ENCODE results near the gene SNPH.

SNPH gene

GRCh38 chr20:1281279-1282057 lies 15.4 kb downstream of the SNPH start:
- no peak overlapping the region for H3K4me3 ChIP-seq (ENCODE audit: low read depth, low read length)
- no peak for TF ChIP-seq MAX (IDR thresholded peaks at IDR 0.05; ENCODE audit: low read depth, low read length)
- TF ChIP-seq CTCF (IDR thresholded peaks at IDR 0.05; ENCODE audit: low read depth, low read length), result no peak
- TF ChIP-seq POLR2A (IDR thresholded peaks at IDR 0.05; ENCODE audit: extremely low read depth, insufficient read length), result no peak
- TF ChIP-seq MYC (IDR thresholded peaks at IDR 0.05; ENCODE audit: low read depth, low read length), result no peak
- DNase-seq (ENCODE audit: low read depth), result no peak

GRCh38 chr20:1282966-1283365 lies 16.9 kb downstream of the SNPH start:
- no peak for DNase-seq (ENCODE audit: low read depth)
- H3K4me3 ChIP-seq (ENCODE audit: low read depth, low read length), result no peak overlapping the region
- TF ChIP-seq CTCF (IDR thresholded peaks at IDR 0.05; ENCODE audit: low read depth, low read length) (no peak), POLR2A (IDR thresholded peaks at IDR 0.05; ENCODE audit: extremely low read depth, insufficient read length) (no peak), MAX (IDR thresholded peaks at IDR 0.05; ENCODE audit: low read depth, low read length) (no peak), MYC (IDR thresholded peaks at IDR 0.05; ENCODE audit: low read depth, low read length) (no peak)

- no peak for DNase-seq (ENCODE audit: low read depth)
- TF ChIP-seq MAX (IDR thresholded peaks at IDR 0.05; ENCODE audit: low read depth, low read length) (no peak), CTCF (IDR thresholded peaks at IDR 0.05; ENCODE audit: low read depth, low read length) (no peak), MYC (IDR thresholded peaks at IDR 0.05; ENCODE audit: low read depth, low read length) (no peak), POLR2A (IDR thresholded peaks at IDR 0.05; ENCODE audit: extremely low read depth, insufficient read length) (no peak)
- H3K4me3 ChIP-seq (ENCODE audit: low read depth, low read length), result no peak overlapping the region
Observed at GRCh38 chr20:1283522-1284510, 17.7 kb downstream of the SNPH start.

- H3K4me3 ChIP-seq (ENCODE audit: low read depth, low read length), result no peak overlapping the region
- no peak for DNase-seq (ENCODE audit: low read depth)
- TF ChIP-seq MYC (IDR thresholded peaks at IDR 0.05; ENCODE audit: low read depth, low read length), result no peak
- no peak for TF ChIP-seq CTCF (IDR thresholded peaks at IDR 0.05; ENCODE audit: low read depth, low read length)
- TF ChIP-seq MAX (IDR thresholded peaks at IDR 0.05; ENCODE audit: low read depth, low read length), result no peak
- TF ChIP-seq POLR2A (IDR thresholded peaks at IDR 0.05; ENCODE audit: extremely low read depth, insufficient read length), result no peak
Observed at GRCh38 chr20:1286267-1287024, 20.4 kb downstream of the SNPH start.

GRCh38 chr20:1287306-1287705 lies 21.2 kb downstream of the SNPH start:
- DNase-seq (ENCODE audit: low read depth), result no peak
- no peak overlapping the region for H3K4me3 ChIP-seq (ENCODE audit: low read depth, low read length)
- no peak for TF ChIP-seq POLR2A (IDR thresholded peaks at IDR 0.05; ENCODE audit: extremely low read depth, insufficient read length)
- no peak for TF ChIP-seq MAX (IDR thresholded peaks at IDR 0.05; ENCODE audit: low read depth, low read length)
- TF ChIP-seq MYC (IDR thresholded peaks at IDR 0.05; ENCODE audit: low read depth, low read length), result no peak
- no peak for TF ChIP-seq CTCF (IDR thresholded peaks at IDR 0.05; ENCODE audit: low read depth, low read length)

Data from NB4 (cell line).